HUES48 (cell line): ENCODE results near the gene ELK1.

ENCODE experiments used
- H3K27ac ChIP-seq: one replicate; pipeline ENCODE4 v1.7.0; 2013; ENCODE audit warnings: low read depth, low read length, inconsistent platforms
- H3K27me3 ChIP-seq: 2 replicates; pipeline ENCODE4 v1.6.1; 2013; ENCODE audit warnings: mild to moderate bottlenecking, low read length; ENCODE audit not compliant: control insufficient read depth, insufficient read depth
- H3K36me3 ChIP-seq: 2 replicates; pipeline ENCODE4 v1.6.1; 2013; ENCODE audit warnings: low read length; ENCODE audit not compliant: control insufficient read depth, insufficient read depth
- H3K4me1 ChIP-seq: 2 replicates; pipeline ENCODE4 v1.6.1; 2013; ENCODE audit warnings: mild to moderate bottlenecking, low read length; ENCODE audit not compliant: control insufficient read depth, insufficient read depth
- H3K4me3 ChIP-seq: 2 replicates; pipeline ENCODE4 v1.5.1; 2013; ENCODE audit warnings: mild to moderate bottlenecking, low read depth, low read length
- H3K9ac ChIP-seq: 2 replicates; pipeline ENCODE4 v1.6.1; 2013; ENCODE audit warnings: mild to moderate bottlenecking, low read depth, low read length, moderate library complexity
- H3K9me3 ChIP-seq: 2 replicates; pipeline ENCODE4 v1.6.1; 2013; ENCODE audit warnings: low read length; ENCODE audit not compliant: control insufficient read depth, insufficient read depth

The ELK1 gene

GRCh38 chrX:47625365-47625764 lies 25.0 kb downstream of the ELK1 start:
- H3K36me3 ChIP-seq, result no peaks in the 10 kb centered on the region
- peaks cover 43% of the 10 kb centered on the region for H3K9me3 ChIP-seq
- H3K9ac ChIP-seq, result no peak overlapping the region
- no peak overlapping the region for H3K4me3 ChIP-seq
- H3K27me3 ChIP-seq, result no peaks in the 10 kb centered on the region
- H3K4me1 ChIP-seq, result no peaks in the 10 kb centered on the region; the same call in 1 of the 2 replicates
- no peak overlapping the region for H3K27ac ChIP-seq

DNA sequence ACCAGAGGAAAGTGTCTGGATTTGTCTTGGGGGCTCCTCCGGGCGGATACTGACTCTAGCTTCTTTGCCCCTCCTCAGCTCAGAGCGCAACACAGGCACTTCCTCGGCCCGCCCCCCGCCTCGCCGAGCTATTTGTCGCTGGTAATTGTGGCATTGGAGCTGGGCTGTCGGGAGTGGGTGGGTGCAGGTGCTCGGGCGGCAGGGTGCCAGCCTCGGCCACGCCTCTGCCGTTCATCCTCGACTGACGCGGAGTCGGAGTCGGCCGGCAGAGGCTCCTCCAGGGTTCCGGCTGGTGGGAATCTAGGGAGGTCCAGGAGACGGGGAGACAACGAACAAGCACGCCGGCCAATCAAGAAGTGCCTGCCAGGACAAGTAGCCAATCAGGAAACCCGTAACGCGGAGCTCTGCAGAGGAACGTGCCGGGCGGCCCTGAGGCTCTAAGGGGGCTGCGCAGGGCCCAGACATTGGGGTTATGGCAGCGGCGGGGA lies 26.8 kb downstream of the ELK1 start:
- no peaks in the 10 kb centered on the region for H3K36me3 ChIP-seq
- H3K9me3 ChIP-seq, result peaks cover 36% of the 10 kb centered on the region
- H3K27me3 ChIP-seq, result no peaks in the 10 kb centered on the region
- peak overlapping the region; percentile 55 for H3K4me3 ChIP-seq
- H3K4me1 ChIP-seq, result no peaks in the 10 kb centered on the region
- H3K9ac ChIP-seq, result peak overlapping the region; percentile 18; the same call in 1 of the 2 replicates
- no peak overlapping the region for H3K27ac ChIP-seq

DNA sequence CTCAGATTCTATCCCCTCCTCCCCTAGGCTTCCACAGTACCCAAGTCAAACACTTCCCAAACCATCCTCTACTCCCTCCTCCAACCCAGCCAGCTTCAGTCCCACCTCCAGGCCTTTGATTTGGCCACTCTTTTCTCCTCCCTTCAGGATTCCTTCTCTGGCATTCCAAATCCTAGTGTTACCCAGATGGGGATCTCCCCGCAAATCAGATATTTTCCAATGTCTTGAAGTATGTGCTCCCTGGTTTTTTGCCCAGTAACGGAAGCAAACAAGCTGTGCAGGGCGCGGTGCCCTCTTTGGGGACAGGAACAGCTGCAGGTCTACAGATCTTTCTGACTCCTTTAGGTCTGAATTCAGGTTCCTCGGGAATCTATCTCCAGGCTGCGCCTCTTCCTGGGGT lies 28.5 kb downstream of the ELK1 start:
- Histone ChIP-seq H3K27me3 (no peaks in the 10 kb centered on the region), H3K4me3 (no peak overlapping the region), H3K9ac (no peak overlapping the region), H3K36me3 (no peaks in the 10 kb centered on the region), H3K9me3 (peaks cover 33% of the 10 kb centered on the region), H3K27ac (no peak overlapping the region), H3K4me1 (no peaks in the 10 kb centered on the region)

GRCh38 chrX:47620303-47620685 lies 30.1 kb downstream of the ELK1 start:
- Histone ChIP-seq H3K9me3 (peaks cover 26% of the 10 kb centered on the region), H3K36me3 (no peaks in the 10 kb centered on the region), H3K4me3 (peak overlapping the region; percentile 57), H3K27ac (no peak overlapping the region), H3K27me3 (no peaks in the 10 kb centered on the region), H3K4me1 (no peaks in the 10 kb centered on the region), H3K9ac (no peak overlapping the region)

DNA sequence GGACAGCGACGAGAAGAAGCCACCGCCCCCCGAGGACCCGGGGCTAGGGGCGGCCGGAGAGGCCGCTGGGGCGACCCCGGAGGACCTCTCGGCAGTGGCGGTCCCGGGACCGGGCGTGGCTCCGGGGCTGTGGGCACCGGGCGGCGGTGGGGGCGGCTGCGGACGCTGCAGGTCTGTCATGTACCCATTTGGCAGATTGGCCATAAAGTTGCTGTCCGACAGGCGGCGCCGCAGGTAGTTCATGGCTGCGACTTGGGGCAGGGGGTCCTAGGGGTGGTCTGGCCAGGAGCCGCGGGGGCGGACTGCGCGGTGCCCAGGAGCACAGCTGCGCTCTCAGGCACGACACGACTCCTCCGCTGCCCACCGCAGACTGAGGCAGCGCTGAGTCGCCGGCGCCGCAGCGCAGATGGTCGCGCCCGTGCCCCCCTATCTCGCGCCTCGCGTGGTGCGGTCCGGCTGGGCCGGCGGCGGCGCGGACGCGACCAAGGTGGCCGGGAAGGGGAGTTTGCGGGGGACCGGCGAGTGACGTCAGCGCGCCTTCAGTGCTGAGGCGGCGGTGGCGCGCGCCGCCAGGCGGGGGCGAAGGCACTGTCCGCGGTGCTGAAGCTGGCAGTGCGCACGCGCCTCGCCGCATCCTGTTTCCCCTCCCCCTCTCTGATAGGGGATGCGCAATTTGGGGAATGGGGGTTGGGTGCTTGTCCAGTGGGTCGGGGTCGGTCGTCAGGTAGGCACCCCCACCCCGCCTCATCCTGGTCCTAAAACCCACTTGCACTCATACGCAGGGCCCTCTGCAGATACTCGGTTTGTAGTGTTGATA lies 30.7 kb downstream of the ELK1 start, which contains the start of gene SYN1:
Gene SYN1, minus strand, starts transcription at position 372 of the 817 bp plus-strand sequence. Its CDS starts 129 bp downstream, at position 243.
- H3K27me3 ChIP-seq, result no peaks in the 10 kb centered on the region
- H3K27ac ChIP-seq, result no peak within 1 kb of the TSS
- H3K36me3 ChIP-seq, result no peaks in the 10 kb centered on the region
- H3K9ac ChIP-seq, result no peak within 1 kb of the TSS
- peaks cover 23% of the 10 kb centered on the region for H3K9me3 ChIP-seq
- H3K4me1 ChIP-seq, result no peaks in the 10 kb centered on the region
- peak within 1 kb of the TSS; percentile 57 for H3K4me3 ChIP-seq

DNA sequence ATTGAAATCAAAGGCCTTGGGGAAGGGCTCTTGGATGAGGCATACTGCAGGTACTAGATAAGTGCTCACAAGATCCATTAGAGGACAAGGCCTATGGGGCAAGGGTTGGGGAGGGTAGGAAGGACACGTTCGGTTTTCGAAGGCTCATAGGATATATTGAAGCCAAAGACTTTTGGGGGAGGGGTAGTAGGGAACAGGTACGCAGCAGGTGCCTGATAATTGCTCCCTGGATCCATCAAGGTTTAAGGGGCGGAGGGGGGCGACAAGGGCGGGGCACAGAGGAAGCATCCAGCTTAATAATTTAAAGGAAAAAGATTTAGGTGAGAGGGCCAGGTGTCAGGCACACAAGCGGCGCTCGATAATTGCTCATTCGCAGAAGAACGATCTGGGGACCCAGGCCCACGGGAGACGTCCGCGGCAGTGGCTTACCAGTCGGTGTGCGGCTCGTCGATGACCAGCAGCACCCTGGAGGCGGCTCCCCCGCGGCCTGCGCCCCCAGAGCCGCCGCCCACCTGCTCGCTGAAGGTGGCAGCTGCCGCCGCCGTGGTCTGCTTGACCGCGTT lies 31.4 kb downstream of the ELK1 start:
- no peaks in the 10 kb centered on the region for H3K27me3 ChIP-seq
- H3K27ac ChIP-seq, result no peak overlapping the region
- H3K4me3 ChIP-seq, result peak overlapping the region; percentile 54
- H3K9me3 ChIP-seq, result peaks cover 20% of the 10 kb centered on the region
- no peaks in the 10 kb centered on the region for H3K36me3 ChIP-seq
- H3K4me1 ChIP-seq, result no peaks in the 10 kb centered on the region
- no peak overlapping the region for H3K9ac ChIP-seq

DNA sequence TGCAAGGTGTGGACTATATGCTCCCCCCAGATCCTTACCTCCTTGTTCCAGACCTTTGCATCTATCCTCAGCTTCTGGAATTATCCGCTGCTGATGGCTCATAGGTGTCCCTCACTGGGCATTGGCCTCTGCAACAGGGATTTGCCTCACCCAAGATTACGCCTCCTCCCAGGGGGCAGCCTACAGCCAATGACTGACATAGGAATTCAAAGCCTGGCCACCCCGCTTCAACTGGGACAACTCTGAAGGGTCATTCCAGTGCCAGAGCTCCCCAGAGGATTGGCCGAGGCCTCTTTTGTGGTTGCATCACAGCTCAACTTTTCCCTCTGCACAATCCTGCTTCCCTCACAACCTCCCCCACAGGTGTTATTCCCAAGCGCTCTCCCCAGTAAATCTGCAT lies 35.7 kb downstream of the ELK1 start:
- Histone ChIP-seq H3K4me3 (no peak overlapping the region), H3K27ac (no peak overlapping the region), H3K27me3 (no peaks in the 10 kb centered on the region), H3K9ac (no peak overlapping the region), H3K9me3 (peaks cover 29% of the 10 kb centered on the region), H3K4me1 (no peaks in the 10 kb centered on the region), H3K36me3 (no peaks in the 10 kb centered on the region)

GRCh38 chrX:47613082-47613481 lies 37.3 kb downstream of the ELK1 start:
- H3K36me3 ChIP-seq, result no peaks in the 10 kb centered on the region

GRCh38 chrX:47612418-47612817 lies 37.9 kb downstream of the ELK1 start:
- H3K27ac ChIP-seq, result no peak overlapping the region
- no peak overlapping the region for H3K4me3 ChIP-seq
- H3K4me1 ChIP-seq, result no peaks in the 10 kb centered on the region
- peaks cover 30% of the 10 kb centered on the region for H3K9me3 ChIP-seq
- no peaks in the 10 kb centered on the region for H3K27me3 ChIP-seq
- no peak overlapping the region for H3K9ac ChIP-seq
- H3K36me3 ChIP-seq, result no peaks in the 10 kb centered on the region

More at GRCh38 chrX:47613082-47613481, 37.3 kb downstream of the ELK1 start:
- Histone ChIP-seq H3K27me3 (no peaks in the 10 kb centered on the region), H3K4me3 (no peak overlapping the region), H3K27ac (no peak overlapping the region), H3K9ac (no peak overlapping the region), H3K9me3 (peaks cover 32% of the 10 kb centered on the region), H3K4me1 (no peaks in the 10 kb centered on the region)

GRCh38 chrX:47611926-47612325 lies 38.4 kb downstream of the ELK1 start:
- Histone ChIP-seq H3K9ac (no peak overlapping the region), H3K27me3 (no peaks in the 10 kb centered on the region), H3K36me3 (no peaks in the 10 kb centered on the region), H3K9me3 (peaks cover 31% of the 10 kb centered on the region), H3K4me3 (no peak overlapping the region), H3K4me1 (no peaks in the 10 kb centered on the region), H3K27ac (no peak overlapping the region)

GRCh38 chrX:47611489-47611888 lies 38.9 kb downstream of the ELK1 start:
- Histone ChIP-seq H3K9ac (no peak overlapping the region), H3K27me3 (no peaks in the 10 kb centered on the region), H3K27ac (no peak overlapping the region), H3K9me3 (peaks cover 33% of the 10 kb centered on the region), H3K4me3 (no peak overlapping the region), H3K4me1 (no peaks in the 10 kb centered on the region), H3K36me3 (no peaks in the 10 kb centered on the region)
